Measurements from ENCODE around the gene LGR4. TPM values are rescaled to one million over a fixed set of nuclear protein-coding genes. Genes with fewer than 3 reads are reported as not detected.

LGR4 gene
- total and polyA plus RNA-seq, 9 of the 15 experiments (the other 6 are each of a cell fraction or from before 2014, with no cell fraction given): 0.94 to 10.1 (median 5.8) TPM

GRCh38 chr11:27397624-27398399 is 74.8 kb downstream of the LGR4 start (continued):
- TF ChIP-seq ZNF609 (CRISPR knock-in tag; IDR thresholded peaks at IDR 0.05; ENCODE audit: borderline replicate concordance) (no peak), MYC (IDR thresholded peaks at IDR 0.05; ENCODE audit: low read depth, low read length) (peak; percentile 76), MYC (CRISPR knock-in tag; IDR thresholded peaks at IDR 0.05; ENCODE audit: borderline replicate concordance, low read depth) (no peak), RBBP5 (IDR thresholded peaks at IDR 0.05; ENCODE audit: borderline replicate concordance, insufficient read depth, low read length, poor library complexity, severe bottlenecking) (no peak), CREB3L1 (IDR thresholded peaks at IDR 0.05; ENCODE audit: borderline replicate concordance, low read depth) (no peak), YBX1 (IDR thresholded peaks at IDR 0.05) (no peak), FOXO4 (CRISPR knock-in tag; IDR thresholded peaks at IDR 0.05) (no peak), JUND (IDR thresholded peaks at IDR 0.05; ENCODE audit: borderline replicate concordance, low read depth, low read length) (no peak), JUND (tag; IDR thresholded peaks at IDR 0.05; ENCODE audit: borderline replicate concordance, low read depth, low read length) (no peak; the same call in 2 of the 3 replicates), HOMEZ (CRISPR knock-in tag; IDR thresholded peaks at IDR 0.05) (no peak), RCOR1 (IDR thresholded peaks at IDR 0.05; ENCODE audit: borderline replicate concordance in 1 of 2, low read depth in 2 of 2, low read length in 2 of 2) (0 out of 4 replicates have a peak, but pooled peaks of 1 of the 2 experiments have one; percentile 10), HEY1 (CRISPR knock-in tag; IDR thresholded peaks at IDR 0.05; ENCODE audit: borderline replicate concordance) (no peak), SIN3B (IDR thresholded peaks at IDR 0.05; ENCODE audit: low read depth) (no peak), ZNF408 (CRISPR knock-in tag; IDR thresholded peaks at IDR 0.05; ENCODE audit: low read depth) (no peak), TEAD2 (tag; IDR thresholded peaks at IDR 0.05) (no peak), CCAR2 (IDR thresholded peaks at IDR 0.05; ENCODE audit: low read depth, low read length) (no peak), POLR2AphosphoS2 (IDR thresholded peaks at IDR 0.05; ENCODE audit: low read length) (no peak), SNRNP70 (optimal IDR thresholded peaks at IDR 0.05; ENCODE audit: low read depth, low read length) (no peak)
